Measurements from ENCODE around the gene ZHX3.

The ZHX3 gene

DNA sequence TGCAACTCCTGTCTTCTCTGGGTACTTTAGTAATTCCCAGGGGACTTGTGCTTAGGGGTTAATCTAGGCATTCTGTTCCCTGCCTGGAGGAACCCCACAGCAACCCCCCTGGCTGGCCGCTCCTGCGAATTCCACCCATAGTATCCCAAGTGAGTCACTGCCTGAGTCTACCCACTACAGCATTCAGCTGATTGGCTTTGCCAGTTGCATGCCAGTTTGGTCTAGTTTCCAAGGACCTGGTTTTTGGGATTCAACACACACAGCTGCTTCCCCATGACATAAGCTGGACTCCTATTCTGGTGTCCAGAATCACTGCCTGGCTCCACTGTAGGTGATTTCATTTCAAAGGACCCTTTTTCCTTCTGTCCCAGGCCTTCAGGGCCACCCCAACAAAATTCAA is 139.9 kb downstream of the ZHX3 start:
- DNase-seq = peak in 6 of 10 donors; percentile 21 to 88 (median 46)
- intact Hi-C loops (cut with DNase I) = no loop called here

DNA sequence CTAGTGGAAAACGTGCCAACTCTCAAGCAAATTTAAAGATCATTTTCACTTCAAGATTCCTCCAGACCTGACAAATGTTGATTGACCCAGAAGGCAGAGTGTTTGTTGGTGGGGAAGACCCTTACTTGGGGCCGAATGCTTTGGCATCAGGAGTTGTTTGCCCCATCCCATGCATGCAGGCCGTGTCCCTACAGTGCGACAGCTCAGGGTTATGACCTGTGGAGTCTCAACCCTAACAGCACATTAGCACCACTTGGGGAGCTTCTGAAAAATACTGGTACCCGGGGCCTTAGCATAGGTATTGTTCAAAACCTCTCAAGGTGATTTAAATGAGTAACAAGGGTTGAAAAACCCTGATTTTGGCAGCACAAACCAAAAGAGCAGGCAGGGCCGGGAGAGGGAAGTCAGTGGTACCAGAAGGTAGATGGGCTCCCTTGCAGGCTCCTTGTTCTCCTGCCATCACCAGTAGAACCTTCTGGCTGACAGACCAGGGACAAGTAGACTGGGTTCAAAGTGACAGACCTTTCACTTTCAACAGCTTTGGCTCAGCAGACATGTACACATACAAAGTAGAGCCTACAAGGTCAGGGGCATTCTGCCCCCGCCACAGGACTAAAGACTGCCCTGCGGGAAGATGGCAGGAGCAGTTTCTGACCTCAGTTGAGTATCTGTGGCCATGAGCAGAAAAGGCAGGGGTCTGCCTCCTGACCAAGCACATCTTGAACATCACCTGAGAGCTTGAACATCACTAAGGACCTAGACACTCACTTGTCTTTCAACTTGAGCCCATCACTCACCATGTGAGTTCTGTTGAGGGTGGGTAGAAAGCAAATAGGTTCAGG is 140.6 kb downstream of the ZHX3 start:
- intact Hi-C loops (cut with DNase I) = no loop called here
- DNase-seq = peak in 5 of 10 donors; percentile 6 to 60 (median 14)

DNA sequence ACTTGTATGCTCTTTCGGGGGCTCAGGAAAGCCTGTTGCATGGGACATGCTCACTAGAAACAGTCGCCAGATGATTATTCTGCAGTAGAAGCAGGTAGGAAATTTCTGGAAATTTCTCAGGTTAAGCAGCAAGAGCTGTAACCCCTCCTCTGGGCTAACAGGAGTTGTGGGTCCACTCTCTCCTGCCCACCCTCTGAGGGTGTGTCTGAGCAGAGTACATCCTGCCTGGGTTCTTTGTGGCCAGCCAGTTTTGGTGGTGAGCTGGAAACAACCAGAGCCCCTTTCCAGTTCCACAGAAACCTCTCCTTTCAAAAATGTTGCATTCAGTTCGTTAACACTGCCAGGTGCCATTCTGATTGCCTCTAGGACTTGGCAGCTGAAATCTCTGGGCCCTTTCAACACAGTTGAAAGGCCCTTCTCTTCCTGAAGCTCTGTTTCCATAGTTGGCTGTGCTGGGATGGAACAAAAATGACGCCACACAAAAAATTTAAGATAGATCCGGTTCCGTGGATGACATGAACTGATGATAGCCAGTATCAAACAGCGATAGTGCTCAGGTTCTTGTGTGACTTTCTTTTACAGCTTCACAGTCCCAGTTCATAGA is 141.7 kb downstream of the ZHX3 start:
- intact Hi-C loops (cut with DNase I) = no loop called here
- DNase-seq = peak in 5 of 10 donors; percentile 7 to 69 (median 10)

DNA sequence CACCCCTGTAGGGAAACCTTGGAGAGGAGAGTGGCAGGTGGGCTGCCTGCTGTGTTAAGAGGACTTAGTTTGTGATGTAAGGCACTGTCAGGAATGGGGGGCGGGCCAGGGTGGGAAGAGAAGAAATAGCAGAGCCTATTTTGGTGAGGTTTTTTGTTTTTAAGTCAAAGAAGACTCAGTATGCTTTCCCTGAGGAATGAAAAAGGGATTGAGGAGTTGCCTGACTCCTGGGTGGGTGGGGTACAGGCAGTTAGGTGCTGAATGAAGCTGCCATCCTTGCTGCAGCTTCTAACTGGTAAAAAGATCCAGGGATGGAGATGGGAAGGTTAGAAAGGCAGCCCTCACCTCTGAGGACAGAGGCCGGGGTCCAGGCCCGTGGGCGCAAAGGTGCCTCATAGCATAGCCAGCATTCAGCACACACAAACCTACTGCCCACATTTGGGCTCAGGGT is 142.3 kb downstream of the ZHX3 start:
- intact Hi-C loops (cut with DNase I) = no loop called here
- peak in 5 of 10 donors; percentile 6 to 32 (median 15) for DNase-seq

DNA sequence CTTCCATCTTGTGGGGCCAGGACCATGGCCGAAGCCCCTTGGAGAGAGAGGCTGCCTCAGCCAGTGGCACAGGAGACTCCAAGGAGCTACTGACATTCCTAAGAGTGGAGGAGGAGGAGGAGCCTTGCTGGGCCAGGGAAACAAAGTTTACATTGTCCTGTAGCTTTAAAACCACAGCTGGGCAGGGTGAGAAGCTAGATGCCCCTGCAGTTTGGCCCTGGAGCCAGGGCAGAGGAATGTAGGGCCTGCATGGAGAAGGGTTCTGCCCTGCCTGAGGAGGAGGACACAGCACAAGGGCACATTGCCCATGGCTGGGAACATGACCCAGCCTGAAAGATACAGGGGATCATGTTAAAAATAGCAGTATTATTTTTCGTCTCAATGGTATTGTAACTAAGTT is 142.7 kb downstream of the ZHX3 start:
- peak in 5 of 10 donors; percentile 7 to 66 (median 14) for DNase-seq

DNA sequence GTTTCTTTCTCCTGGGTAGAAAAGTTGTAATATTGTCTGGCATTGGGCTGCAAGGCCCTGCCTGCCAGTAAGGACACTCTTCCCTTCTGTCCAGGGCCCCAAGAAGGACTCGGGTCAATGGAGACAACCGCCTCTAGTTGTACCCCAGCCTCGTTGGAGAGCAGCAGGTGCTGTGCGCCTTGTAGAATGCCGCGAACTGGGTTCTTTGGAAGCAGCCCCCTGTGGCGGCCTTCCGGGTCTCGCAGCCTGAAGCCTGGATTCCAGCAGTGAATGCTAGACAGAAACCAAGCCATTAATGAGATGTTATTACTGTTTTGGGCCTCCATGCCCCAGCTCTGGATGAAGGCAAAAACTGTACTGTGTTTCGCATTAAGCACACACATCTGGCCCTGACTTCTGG is 143.2 kb downstream of the ZHX3 start:
- DNase-seq = peak in 5 of 10 donors; percentile 6 to 71 (median 13)
- intact Hi-C loops (cut with DNase I) = loop anchor here (5.0 kb wide), 2 partner anchors 73 to 238 kb away; no protein-coding TSS in a partner anchor

More for the DNA sequence above, 142.7 kb downstream of the ZHX3 start:
- intact Hi-C loops (cut with DNase I) = loop anchor here (5.0 kb wide), 2 partner anchors 73 to 238 kb away; no protein-coding TSS in a partner anchor

DNA sequence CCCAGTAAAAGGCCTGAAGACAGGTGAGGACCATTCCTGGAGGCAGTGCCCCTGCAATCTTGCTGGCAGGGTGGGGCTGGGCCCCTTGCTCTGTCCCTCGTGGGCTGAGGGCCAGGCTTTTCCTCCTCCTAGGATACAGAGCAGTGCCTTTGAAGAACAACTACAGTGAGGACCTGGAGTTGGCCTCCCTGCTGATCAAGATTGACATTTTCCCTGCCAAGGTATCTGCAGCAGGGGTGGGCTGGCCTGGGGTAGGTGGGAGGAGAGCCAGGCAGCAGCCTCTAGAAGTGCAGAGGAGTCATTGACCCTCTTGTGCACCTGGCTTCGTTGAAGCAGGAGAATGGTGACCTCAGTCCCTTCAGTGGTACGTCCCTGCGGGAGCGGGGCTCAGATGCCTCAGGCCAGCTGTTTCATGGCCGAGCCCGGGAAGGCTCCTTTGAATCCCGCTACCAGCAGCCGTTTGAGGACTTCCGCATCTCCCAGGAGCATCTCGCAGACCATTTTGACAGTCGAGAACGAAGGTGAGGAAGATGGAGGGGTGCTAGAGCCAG is 143.7 kb downstream of the ZHX3 start:
- DNase-seq = peak in 5 of 10 donors; percentile 7 to 68 (median 14)
- intact Hi-C loops (cut with DNase I) = loop anchor here (1.0 to 5.0 kb wide), 4 partner anchors 58 to 238 kb away; partner anchors contain the start of gene LPIN3

DNA sequence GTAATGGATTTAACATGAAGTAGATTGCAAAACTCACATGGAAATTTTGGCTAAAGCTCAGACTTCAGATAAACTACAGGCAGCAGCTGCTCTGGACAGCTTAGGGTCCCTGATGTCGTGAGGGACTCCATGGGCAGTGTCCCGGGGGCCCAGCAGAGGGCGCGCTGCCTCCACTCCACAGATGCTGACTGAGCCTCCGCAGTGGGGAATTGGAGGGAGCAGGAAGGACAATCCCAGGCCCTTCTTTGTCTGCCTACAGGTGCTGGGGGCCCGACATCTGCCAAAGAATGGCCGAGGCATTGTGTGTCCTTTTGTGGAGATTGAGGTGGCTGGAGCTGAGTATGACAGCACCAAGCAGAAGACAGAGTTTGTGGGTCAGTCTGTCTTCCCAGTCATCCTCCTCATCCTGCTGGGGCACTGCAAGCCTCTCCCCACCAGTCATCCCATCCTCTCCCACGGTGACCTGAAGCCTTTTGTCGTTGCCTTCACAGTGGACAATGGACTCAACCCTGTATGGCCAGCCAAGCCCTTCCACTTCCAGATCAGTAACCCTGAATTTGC is 144.3 kb downstream of the ZHX3 start:
- DNase-seq = peak; percentile 82 to 98 (median 92)
- intact Hi-C loops (cut with DNase I) = loop anchor here (1.0 to 5.0 kb wide), 4 partner anchors 59 to 239 kb away; partner anchors contain the start of gene LPIN3

DNA sequence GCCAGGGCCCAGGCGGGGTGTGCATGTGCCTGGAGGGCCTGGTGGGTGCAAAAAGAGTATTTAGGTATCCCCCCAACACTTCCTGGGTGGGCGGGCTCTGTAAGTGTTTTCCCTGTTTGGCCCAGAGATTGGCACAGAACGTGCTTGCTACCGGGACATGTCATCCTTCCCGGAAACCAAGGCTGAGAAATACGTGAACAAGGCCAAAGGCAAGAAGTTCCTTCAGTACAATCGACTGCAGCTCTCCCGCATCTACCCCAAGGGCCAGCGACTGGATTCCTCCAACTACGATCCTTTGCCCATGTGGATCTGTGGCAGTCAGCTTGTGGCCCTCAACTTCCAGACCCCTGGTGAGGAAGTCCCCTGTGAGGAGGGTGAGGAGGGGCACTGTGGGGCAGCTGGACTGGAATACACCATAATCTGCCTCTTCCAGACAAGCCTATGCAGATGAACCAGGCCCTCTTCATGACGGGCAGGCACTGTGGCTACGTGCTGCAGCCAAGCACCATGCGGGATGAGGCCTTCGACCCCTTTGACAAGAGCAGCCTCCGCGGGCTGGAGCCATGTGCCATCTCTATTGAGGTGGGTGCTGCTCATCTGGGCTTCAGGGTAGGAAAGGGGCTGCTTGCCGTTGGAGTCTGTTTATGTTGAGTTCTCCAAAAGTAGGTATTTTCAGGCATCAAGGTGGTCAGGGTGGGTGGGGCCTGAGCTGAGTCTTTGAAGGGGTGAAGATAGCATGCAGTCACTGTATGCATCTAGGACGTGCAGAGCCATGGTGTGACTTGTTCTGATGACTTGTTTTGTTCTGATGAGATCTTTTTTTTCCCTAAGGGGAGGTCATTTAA is 145.0 kb downstream of the ZHX3 start:
- intact Hi-C loops (cut with DNase I) = loop anchor here (1.0 to 5.0 kb wide), 4 partner anchors 60 to 240 kb away; partner anchors contain the start of gene LPIN3
- DNase-seq = peak in 5 of 10 donors; percentile 12 to 86 (median 25)

DNA sequence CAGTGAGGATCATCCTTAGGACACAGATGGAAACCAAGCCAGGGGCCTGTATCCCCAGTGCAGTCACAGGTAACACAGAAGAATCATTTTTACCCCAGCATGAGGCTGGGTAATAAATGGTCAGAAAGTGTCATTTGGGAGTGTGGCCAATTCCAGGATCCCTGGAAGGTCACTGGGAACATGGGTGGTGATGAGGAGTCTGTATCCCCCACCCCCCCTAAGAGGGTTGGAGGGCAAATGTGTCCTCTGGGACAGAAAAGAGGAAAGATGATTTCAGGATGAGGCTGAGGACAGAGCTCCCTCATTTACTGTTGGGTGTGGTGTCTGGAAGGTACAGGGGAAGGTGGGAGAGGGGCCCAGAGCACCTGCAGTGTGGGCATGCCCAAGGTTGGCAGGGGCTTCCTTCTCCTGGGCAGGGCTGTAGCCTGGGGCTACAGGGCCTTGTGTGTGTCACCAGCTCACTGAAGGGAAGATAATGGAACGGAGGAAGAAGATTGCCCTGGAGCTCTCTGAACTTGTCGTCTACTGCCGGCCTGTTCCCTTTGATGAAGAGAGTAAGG is 145.7 kb downstream of the ZHX3 start:
- intact Hi-C loops (cut with DNase I) = loop anchor here (5.0 kb wide), 2 partner anchors 75 to 240 kb away; no protein-coding TSS in a partner anchor
- DNase-seq = peak in 5 of 10 donors; percentile 1 to 46 (median 3)

DNA sequence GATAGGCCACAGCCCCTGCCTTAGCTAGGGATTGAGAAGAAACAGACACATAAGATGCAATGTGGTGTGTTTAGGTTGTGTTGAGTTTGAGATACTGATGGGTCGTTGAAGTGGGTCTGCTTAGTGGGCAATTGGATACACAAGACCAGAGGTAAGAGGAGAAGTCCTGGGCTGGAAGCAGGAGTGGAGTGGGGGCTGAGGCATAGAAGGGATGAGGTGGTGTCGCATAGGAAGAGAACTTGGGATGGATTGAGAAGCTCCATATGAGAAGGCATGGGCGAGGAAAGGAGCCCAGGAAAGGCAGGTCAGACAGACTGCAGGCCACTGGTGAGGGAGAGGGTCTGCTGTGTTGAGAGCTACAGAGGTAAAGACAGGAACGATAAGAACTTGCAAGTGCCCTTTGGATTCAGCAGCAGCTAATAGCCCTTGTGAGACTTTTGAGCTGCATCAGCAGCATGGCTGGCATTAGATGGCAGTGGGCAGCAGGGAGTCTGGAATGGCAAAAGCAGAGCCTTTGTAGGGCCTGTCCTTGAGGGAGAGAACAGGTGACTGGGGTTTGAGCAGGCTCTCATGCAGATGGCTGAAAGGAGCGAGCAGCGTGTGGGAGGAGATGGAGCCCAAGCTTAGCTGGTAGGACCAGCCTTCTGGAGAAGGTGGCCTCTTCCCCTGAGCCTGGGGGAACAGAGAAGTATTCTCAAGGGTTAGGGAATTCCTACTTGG is 147.0 kb downstream of the ZHX3 start:
- peak in 4 of 10 donors; percentile 6 to 82 (median 46) for DNase-seq
- intact Hi-C loops (cut with DNase I) = loop anchor here (5.0 kb wide), 2 partner anchors 77 to 242 kb away; no protein-coding TSS in a partner anchor

DNA sequence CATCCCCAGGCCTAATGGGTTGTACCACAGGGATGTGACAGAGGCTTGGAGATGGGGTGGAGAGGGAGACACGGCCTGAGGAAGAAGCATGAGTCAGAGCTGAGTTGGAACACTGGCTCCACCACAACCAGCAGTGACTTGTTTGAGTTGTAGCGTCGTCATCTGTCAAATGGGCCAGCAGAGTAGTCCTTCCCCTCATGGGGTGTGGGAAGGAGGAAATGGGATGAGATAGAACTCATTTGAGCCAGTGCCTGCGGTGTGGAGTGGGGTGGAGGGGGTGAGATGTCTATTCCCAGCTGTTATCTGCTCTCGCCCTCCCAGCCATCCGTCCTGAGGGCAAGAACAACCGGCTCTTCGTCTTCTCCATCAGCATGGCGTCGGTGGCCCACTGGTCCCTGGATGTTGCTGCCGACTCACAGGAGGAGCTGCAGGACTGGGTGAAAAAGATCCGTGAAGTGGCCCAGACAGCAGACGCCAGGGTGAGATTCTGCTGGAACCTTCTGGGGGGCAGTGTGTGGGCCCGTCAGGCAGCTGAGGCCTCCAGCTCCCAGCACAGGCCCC is 147.7 kb downstream of the ZHX3 start:
- intact Hi-C loops (cut with DNase I) = loop anchor here (5.0 kb wide), 2 partner anchors 77 to 242 kb away; no protein-coding TSS in a partner anchor
- DNase-seq = peak in 3 of 10 donors; percentile 4 to 72 (median 70)

DNA sequence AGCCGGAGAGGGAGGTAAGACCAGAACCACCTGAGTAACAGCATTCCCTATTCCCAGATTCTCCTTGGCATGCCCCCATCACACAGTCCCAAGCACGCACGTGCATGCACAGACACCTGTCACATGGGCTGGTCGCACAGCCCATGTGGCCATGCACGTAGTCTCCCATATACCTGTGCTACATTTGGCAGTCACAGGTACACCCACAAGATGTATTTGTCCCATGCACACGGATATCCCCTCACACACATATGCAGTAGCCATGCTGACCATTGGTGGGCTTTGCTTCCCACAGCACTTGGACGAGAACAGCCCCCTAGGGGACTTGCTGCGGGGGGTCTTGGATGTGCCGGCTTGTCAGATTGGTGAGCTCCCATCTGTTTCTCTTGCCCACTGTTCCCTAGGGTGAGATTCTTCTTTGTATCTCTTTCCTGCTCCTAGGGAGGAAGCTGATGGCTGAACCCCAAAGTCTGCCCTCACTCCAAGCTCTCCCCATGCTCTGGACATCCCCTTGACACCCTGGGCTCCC is 148.3 kb downstream of the ZHX3 start:
- intact Hi-C loops (cut with DNase I) = no loop called here
- DNase-seq = no peak

DNA sequence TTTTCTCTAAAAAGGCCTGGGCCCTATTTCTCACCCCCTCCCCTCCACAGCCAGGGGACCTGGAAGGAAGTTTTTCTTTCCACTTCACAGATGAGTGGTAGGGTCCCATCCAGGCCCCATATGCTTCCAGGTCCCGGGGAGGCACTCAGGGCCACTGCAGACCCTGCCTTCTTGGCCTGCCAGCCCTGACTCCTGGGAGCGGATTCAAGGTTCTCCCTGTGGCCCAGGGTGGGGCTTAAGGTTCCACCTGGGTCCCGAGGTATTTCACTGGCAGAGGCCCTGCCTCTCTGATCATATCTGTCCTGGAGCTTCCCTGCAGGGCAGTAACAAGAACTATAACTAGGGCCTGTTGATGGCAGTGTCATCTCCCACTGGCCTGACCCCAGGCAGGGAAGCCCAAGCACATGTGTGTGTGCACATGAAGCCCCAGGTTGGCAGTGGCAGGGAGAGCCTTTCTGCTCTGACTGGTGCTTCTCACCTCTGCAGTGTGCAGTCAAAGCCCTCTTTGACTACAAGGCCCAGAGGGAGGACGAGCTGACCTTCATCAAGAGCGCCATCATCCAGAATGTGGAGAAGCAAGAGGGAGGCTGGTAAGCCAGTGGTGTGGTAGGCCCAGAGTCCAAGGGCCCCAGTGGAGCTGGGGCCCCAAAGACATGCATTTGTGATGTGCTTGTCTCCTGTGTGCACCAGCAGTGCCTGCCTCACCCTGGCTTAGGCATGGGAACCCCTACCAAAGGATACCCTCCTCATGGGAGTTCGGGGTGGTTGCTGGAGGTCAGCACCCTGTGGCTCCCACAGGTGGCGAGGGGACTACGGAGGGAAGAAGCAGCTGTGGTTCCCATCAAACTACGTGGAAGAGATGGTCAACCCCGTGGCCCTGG is 149.0 kb downstream of the ZHX3 start:
- intact Hi-C loops (cut with DNase I) = no loop called here
- DNase-seq = peak in 2 of 10 donors; percentile 55 to 82

DNA sequence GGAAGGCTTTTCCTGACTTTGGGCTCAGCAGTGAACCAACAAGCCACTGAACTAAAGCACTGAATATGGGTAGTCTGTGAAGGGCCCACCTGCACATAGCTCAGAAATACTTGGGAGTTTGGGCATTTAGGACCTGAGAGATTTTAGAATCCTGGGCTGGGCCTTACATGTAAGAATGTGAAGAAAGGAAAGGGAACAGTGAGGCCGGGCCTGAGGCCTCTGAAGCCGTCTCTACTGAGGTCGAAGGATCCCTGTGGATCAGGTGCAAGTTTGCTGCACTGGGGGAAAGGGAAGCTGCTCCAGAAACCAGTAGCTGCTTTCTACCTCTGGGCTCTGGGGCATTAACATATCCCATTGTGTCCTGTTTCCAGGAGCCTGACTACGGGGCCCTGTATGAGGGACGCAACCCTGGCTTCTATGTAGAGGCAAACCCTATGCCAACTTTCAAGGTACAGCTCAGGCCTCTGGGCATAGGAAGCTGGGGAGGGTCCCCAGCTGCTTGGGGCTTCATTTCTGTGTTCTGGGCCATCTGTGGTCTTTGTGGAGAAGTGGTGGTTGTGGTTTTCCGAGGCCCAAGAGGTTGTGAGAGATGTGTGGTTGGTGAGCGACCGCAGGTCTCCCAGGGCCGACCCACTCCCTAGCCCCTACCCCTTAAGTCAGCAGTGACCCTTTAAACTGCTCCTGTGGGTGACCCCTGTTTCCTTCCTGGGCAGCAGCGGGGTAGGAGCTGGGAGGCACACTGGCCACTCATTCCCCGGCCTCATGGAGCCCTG is 149.9 kb downstream of the ZHX3 start:
- intact Hi-C loops (cut with DNase I) = no loop called here
- peak in 2 of 10 donors; percentile 24 to 27 for DNase-seq

DNA sequence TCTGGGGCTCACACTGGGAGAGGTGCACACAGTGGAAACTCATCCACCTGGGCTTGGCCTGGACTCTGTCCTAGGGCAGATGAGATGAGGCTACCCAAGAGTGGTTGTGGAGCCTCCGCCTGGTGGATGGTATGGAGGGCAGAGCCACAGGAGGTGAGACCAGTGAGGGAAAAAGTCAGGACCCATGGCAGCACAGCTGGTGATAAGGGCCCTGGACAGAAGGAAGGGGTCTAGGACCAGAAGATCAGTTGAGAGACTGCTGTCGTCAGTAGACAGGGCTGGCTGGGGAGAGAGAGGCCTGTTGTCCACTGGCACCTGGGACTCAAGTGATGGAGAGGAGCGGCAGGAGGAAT is 150.4 kb downstream of the ZHX3 start:
- peak in 2 of 10 donors; percentile 17 to 53 for DNase-seq
- intact Hi-C loops (cut with DNase I) = no loop called here
